GM12878 (cell line): ENCODE data around the gene TCERG1.

ENCODE experiments used
- BCL11A ChIP-seq: IDR thresholded peaks from 2 replicates; pipeline ENCODE4 v1.6.1; 2011; ENCODE audit warnings: low read depth, low read length
- EGR1 ChIP-seq, 2 experiments: IDR thresholded peaks; 1 replicate in 1 of 2; 2 replicates in 1 of 2; pipeline ENCODE4 v1.6.1; 2011 to 2012; ENCODE audit warnings: low read depth in 2 of 2, low read length in 2 of 2, borderline replicate concordance in 1 of 2, mild to moderate bottlenecking in 1 of 2, moderate library complexity in 1 of 2
- HDGF ChIP-seq: fragments of 450-650 bp; IDR thresholded peaks from 2 replicates; pipeline ENCODE4 v1.6.1; 2016; ENCODE audit warnings: antibody characterized with exemption
- JUNB ChIP-seq: IDR thresholded peaks from 2 replicates; pipeline ENCODE4 v1.6.1; 2016; ENCODE audit warnings: antibody characterized with exemption, mild to moderate bottlenecking
- MEF2A ChIP-seq: IDR thresholded peaks from 2 replicates; pipeline ENCODE4 v1.6.1; 2011; ENCODE audit warnings: low read depth, mild to moderate bottlenecking, low read length, moderate library complexity; ENCODE audit not compliant: insufficient read depth
- POLR2A ChIP-seq: IDR thresholded peaks from 2 replicates; pipeline ENCODE4 v1.6.1; 2011; ENCODE audit warnings: low read depth, mild to moderate bottlenecking, low read length
- RB1 ChIP-seq: fragments of 450-650 bp; formaldehyde crosslinking; IDR thresholded peaks from 2 replicates; pipeline ENCODE4 v1.6.1; 2017; ENCODE audit warnings: mild to moderate bottlenecking, borderline replicate concordance
- SMC3 ChIP-seq: IDR thresholded peaks from 2 replicates; pipeline ENCODE4 v1.6.1; 2011; ENCODE audit warnings: low read length, improper control_type of control experiment, borderline replicate concordance
- TF ChIP-seq, protein P1 (sequence below): IDR thresholded peaks from 2 replicates; pipeline ENCODE4 v1.6.1; 2011; ENCODE audit warnings: low read depth, low read length, improper control_type of control experiment, borderline replicate concordance
- TF ChIP-seq, protein P2 (sequence below), 3 experiments: IDR thresholded peaks in 2 of 3; conservative IDR thresholded peaks in 1 of 3; 2 replicates each; pipeline ENCODE4 v1.5.1; 2011; ENCODE audit warnings: low read depth in 3 of 3, low read length in 3 of 3, mild to moderate bottlenecking in 3 of 3, control low read depth in 2 of 3, moderate library complexity in 2 of 3, inconsistent platforms in 1 of 3, mixed read lengths in 1 of 3; ENCODE audit not compliant: control insufficient read depth in 2 of 3, insufficient read depth in 1 of 3; ENCODE audit errors: extremely low read depth in 1 of 3

DNA sequence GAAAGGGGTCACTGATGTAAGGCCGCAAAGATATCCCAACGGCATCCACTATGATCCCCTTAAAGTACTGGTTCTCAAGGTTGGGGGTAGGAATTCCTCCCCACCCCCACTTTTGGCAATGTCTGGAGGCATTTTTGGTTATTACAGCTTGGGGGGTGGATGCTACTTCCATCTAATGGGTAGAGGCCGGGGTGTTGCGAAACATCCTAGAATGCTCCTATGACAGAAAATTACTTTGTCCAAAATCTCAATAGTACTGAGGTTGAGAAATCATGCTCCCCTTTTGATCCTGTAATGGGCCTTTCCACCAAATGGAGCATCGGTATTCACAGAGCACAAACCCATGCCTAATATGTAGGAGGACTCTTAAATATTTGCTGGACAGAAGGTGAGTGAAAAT, 20.8 kb upstream of the TCERG1 start:
- no peak for TF ChIP-seq RB1
- TF ChIP-seq HDGF: no peak
- no peak for TF ChIP-seq EGR1 (IDR thresholded peaks at IDR 0.05; ENCODE audit: borderline replicate concordance in 1 of 2, low read depth in 2 of 2, low read length in 2 of 2)
- TF ChIP-seq POLR2A: no peak
- TF ChIP-seq, protein P1, sequence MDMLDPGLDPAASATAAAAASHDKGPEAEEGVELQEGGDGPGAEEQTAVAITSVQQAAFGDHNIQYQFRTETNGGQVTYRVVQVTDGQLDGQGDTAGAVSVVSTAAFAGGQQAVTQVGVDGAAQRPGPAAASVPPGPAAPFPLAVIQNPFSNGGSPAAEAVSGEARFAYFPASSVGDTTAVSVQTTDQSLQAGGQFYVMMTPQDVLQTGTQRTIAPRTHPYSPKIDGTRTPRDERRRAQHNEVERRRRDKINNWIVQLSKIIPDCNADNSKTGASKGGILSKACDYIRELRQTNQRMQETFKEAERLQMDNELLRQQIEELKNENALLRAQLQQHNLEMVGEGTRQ: no peak
- TF ChIP-seq, protein P2, sequence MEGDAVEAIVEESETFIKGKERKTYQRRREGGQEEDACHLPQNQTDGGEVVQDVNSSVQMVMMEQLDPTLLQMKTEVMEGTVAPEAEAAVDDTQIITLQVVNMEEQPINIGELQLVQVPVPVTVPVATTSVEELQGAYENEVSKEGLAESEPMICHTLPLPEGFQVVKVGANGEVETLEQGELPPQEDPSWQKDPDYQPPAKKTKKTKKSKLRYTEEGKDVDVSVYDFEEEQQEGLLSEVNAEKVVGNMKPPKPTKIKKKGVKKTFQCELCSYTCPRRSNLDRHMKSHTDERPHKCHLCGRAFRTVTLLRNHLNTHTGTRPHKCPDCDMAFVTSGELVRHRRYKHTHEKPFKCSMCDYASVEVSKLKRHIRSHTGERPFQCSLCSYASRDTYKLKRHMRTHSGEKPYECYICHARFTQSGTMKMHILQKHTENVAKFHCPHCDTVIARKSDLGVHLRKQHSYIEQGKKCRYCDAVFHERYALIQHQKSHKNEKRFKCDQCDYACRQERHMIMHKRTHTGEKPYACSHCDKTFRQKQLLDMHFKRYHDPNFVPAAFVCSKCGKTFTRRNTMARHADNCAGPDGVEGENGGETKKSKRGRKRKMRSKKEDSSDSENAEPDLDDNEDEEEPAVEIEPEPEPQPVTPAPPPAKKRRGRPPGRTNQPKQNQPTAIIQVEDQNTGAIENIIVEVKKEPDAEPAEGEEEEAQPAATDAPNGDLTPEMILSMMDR (IDR thresholded peaks at IDR 0.05 in 2 of 3, conservative IDR thresholded peaks at IDR 0.05 in 1 of 3; ENCODE audit: control insufficient read depth in 2 of 3, extremely low read depth in 1 of 3, insufficient read depth in 1 of 3, low read depth in 3 of 3, low read length in 3 of 3): no peak
- no peak for TF ChIP-seq JUNB
- TF ChIP-seq BCL11A: no peak
- no peak for TF ChIP-seq SMC3
- no peak for TF ChIP-seq MEF2A
